ENCODE data around the gene S100A6. TPM values are rescaled to one million over a fixed set of nuclear protein-coding genes. Genes with fewer than 3 reads are reported as not detected.
"Not testable (repeated sequence)": the region's sequence is repeated elsewhere in the genome, so short reads cannot be mapped to it uniquely, and the experiment has no call there.

Gene S100A6
- total RNA-seq, 1 donor from 2014 or later = 754 TPM

DNA sequence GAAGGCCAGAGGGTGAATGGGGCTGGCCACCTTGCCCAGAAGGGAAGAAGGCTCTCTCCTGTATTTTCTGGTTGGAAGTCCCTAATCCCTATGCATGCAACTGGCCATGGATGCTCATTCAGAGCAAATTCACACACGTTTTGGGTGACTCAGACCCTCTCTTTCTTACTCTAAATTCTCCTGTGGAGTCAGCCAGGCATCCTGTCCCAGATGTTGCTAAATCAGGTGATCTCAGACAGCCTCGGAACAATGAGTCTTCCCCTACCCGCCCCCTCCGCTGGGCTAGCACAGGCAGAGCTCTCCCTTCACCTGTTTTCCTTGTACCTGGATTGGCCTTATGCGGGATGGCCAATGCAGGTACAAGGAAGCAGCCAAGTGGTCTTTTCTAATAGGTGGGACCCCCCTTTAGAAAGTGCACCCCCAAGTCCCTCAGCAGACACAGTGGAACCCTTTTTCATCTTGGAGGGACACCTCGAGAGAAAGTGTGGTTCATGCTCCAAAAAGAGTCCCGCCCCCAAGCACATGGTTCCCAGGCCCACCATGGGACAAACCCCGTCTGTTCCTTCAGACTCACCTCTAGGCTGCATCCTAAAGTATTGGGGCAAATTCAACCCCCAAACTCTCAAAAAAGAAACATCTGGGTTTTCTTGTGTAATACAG is 8.6 kb downstream of the S100A6 start:
- DNase-seq (ENCODE audit: low read depth) = peak; percentile 52
- Histone ChIP-seq H3K4me3 (ENCODE audit: low read depth, low read length) (no peak overlapping the region), H3K27me3 (ENCODE audit: control insufficient read depth, insufficient read depth, low read length) (no peaks in the 10 kb centered on the region), H3K36me3 (ENCODE audit: control insufficient read depth, insufficient read depth, low read length) (no peaks in the 10 kb centered on the region)
- TF ChIP-seq, protein P1, sequence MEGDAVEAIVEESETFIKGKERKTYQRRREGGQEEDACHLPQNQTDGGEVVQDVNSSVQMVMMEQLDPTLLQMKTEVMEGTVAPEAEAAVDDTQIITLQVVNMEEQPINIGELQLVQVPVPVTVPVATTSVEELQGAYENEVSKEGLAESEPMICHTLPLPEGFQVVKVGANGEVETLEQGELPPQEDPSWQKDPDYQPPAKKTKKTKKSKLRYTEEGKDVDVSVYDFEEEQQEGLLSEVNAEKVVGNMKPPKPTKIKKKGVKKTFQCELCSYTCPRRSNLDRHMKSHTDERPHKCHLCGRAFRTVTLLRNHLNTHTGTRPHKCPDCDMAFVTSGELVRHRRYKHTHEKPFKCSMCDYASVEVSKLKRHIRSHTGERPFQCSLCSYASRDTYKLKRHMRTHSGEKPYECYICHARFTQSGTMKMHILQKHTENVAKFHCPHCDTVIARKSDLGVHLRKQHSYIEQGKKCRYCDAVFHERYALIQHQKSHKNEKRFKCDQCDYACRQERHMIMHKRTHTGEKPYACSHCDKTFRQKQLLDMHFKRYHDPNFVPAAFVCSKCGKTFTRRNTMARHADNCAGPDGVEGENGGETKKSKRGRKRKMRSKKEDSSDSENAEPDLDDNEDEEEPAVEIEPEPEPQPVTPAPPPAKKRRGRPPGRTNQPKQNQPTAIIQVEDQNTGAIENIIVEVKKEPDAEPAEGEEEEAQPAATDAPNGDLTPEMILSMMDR (IDR thresholded peaks at IDR 0.05; ENCODE audit: insufficient read depth, low read length, poor library complexity, severe bottlenecking) = no peak

- no peak for DNase-seq (ENCODE audit: low read depth)
- H3K27me3 ChIP-seq (ENCODE audit: control insufficient read depth, insufficient read depth, low read length) = no peaks in the 10 kb centered on the region
- TF ChIP-seq, protein P1 (IDR thresholded peaks at IDR 0.05; ENCODE audit: insufficient read depth, low read length, poor library complexity, severe bottlenecking) = no peak
- no peak overlapping the region for H3K4me3 ChIP-seq (ENCODE audit: low read depth, low read length)
- H3K36me3 ChIP-seq (ENCODE audit: control insufficient read depth, insufficient read depth, low read length) = no peaks in the 10 kb centered on the region
These were observed 9.7 kb downstream of the S100A6 start for GRCh38 chr1:153526132-153526543.

GRCh38 chr1:153525088-153525728 is 10.6 kb downstream of the S100A6 start:
- TF ChIP-seq, protein P1 (IDR thresholded peaks at IDR 0.05; ENCODE audit: insufficient read depth, low read length, poor library complexity, severe bottlenecking) = no peak
- Histone ChIP-seq H3K4me3 (ENCODE audit: low read depth, low read length) (no peak overlapping the region), H3K36me3 (ENCODE audit: control insufficient read depth, insufficient read depth, low read length) (no peaks in the 10 kb centered on the region), H3K27me3 (ENCODE audit: control insufficient read depth, insufficient read depth, low read length) (no peaks in the 10 kb centered on the region)
- no peak for DNase-seq (ENCODE audit: low read depth)

DNA sequence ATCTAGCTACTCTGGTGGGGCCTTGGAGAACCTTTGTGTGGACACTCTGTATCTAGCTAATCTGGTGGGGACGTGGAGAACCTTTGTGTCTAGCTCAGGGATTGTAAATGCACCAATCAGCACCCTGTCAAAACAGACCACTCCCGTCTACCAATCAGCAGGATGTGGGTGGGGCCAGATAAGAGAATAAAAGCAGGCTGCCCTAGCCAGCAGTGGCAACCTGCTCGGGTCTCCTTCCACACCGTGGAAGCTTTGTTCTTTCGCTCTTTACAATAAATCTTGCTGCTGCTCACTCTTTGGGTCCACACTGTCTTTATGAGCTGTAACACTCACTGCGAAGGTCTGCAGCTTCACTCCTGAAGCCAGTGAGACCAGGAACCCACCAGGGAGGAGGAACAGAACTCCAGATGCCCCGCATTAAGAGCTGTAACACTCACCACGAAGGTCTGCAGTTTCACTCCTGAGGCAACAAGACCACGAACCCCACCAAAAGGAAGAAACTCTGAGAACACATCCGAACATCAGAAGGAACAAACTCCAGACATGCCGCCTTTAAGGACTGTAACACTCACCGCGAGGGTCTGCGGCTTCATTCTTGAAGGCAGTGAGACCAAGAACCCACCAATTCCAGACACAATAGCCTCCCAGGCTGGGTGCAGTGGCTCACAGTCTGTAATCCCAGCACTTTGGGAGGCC is 13.3 kb downstream of the S100A6 start:
- not testable (repeated sequence) for DNase-seq (ENCODE audit: low read depth); H3K4me3 ChIP-seq (ENCODE audit: low read depth, low read length); H3K27me3 ChIP-seq (ENCODE audit: control insufficient read depth, insufficient read depth, low read length); H3K36me3 ChIP-seq (ENCODE audit: control insufficient read depth, insufficient read depth, low read length)

DNA sequence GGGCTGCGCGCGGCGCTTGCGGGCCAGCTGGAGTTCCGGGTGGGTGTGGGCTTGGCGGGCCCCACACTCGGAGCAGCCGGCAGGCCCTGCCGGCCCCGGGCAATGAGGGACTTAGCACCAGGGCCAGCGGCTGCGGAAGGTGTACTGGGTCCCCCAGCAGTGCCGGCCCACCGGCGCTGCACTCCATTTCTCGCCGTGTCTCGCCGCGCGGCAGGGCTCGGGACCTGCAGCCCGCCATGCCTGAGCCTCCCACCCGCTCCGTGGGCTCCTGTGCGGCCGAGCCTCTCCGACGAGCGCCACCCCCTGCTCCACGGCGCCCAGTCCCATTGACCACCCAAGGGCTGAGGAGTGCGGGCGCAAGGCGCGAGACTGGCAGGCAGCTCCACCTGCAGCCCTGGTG is 14.0 kb downstream of the S100A6 start:
- DNase-seq (ENCODE audit: low read depth); H3K27me3 ChIP-seq (ENCODE audit: control insufficient read depth, insufficient read depth, low read length); H3K36me3 ChIP-seq (ENCODE audit: control insufficient read depth, insufficient read depth, low read length); H3K4me3 ChIP-seq (ENCODE audit: low read depth, low read length): not testable (repeated sequence)

- TF ChIP-seq, protein P1 (IDR thresholded peaks at IDR 0.05; ENCODE audit: insufficient read depth, low read length, poor library complexity, severe bottlenecking) = no peak
- Histone ChIP-seq H3K36me3 (ENCODE audit: control insufficient read depth, insufficient read depth, low read length) (no peaks in the 10 kb centered on the region), H3K4me3 (ENCODE audit: low read depth, low read length) (no peak overlapping the region), H3K27me3 (ENCODE audit: control insufficient read depth, insufficient read depth, low read length) (no peaks in the 10 kb centered on the region)
- DNase-seq (ENCODE audit: low read depth) = no peak
These were observed 14.8 kb downstream of the S100A6 start for GRCh38 chr1:153520818-153521476.

- H3K36me3 ChIP-seq (ENCODE audit: control insufficient read depth, insufficient read depth, low read length); H3K4me3 ChIP-seq (ENCODE audit: low read depth, low read length); DNase-seq (ENCODE audit: low read depth); H3K27me3 ChIP-seq (ENCODE audit: control insufficient read depth, insufficient read depth, low read length): not testable (repeated sequence)
These were observed 15.6 kb downstream of the S100A6 start for GRCh38 chr1:153520137-153520691.

Measured in kidney epithelial cell (primary cell).